22Rv1 (cell line): Measurements from ENCODE around the gene SLC39A11.

Experiments
- H3K27ac ChIP-seq: fragments of 450-650 bp; 2 replicates; pipeline ENCODE4 v1.5.1; 2017
- CTCF ChIP-seq: fragments of 450-650 bp; IDR thresholded peaks from 2 replicates; pipeline ENCODE4 v1.5.1; 2017; ENCODE audit warnings: mild to moderate bottlenecking
- ZFX ChIP-seq: fragments of 450-650 bp; IDR thresholded peaks from 2 replicates; pipeline ENCODE4 v1.6.1; 2017; ENCODE audit warnings: antibody characterized with exemption, borderline replicate concordance

The SLC39A11 gene

DNA sequence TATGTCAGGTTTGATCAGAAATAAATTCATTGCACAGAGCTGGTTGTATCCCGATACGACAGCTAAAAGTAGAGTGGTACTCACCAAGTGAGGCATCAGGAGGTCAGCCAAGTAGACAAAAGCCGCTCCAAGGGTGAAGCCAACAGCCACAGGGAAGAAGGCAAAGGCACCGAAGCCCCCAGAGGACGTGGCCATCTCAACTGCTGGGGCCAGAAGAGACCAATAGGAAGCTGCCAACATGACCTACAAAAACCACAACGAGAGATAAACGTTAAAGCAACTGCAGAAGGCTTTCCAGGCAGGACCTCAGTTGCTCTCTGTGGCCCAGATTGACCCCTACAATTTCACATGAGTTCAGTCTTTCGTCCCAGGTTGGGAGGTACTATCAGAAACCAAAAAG is 61.0 kb downstream of the SLC39A11 start:
- no peak overlapping the region for H3K27ac ChIP-seq
- TF ChIP-seq CTCF (no peak), ZFX (no peak)

DNA sequence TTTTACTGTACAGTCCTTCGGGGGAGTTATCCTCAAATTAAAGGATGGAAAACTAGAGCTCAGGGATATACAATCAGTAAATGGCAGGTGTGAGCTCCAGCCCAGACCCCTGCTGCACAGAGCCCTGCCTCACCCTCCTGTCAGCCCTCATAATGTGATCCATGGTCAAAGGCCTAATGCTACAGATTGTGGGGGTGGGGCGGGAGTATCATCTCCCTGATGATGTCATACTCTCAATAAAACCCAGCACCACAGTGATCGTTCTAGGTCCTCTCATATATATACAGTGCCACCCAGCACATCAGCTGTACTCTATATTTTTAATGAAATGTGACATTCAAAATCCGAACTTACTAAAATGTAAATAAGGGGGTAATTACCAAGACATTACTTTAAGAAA is 61.5 kb downstream of the SLC39A11 start:
- H3K27ac ChIP-seq = no peak overlapping the region

GRCh38 chr17:73030501-73030921 is 62.0 kb downstream of the SLC39A11 start:
- no peak overlapping the region for H3K27ac ChIP-seq
- TF ChIP-seq CTCF (no peak), ZFX (no peak)

More for the DNA sequence above, 61.5 kb downstream of the SLC39A11 start:
- TF ChIP-seq ZFX (no peak), CTCF (no peak)

DNA sequence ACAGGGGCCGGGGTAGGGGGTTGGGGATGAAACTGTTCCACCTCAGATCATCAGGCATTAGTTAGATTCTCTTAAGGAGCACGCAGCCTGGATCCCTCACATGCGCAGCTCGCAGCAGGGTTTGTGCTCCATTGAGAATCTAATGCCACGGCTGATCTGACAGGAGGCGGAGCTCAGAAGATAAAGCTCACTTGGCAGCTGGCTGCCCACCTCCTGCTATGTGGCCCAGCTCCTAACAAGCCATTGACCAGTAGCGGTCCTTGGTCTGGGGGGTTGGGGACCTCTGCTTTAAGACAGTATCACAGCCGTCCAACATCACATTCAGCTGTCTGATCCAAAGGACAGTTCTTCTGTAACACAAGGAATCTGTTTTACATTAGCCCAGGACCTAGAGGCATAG is 62.5 kb downstream of the SLC39A11 start:
- TF ChIP-seq ZFX = no peak
- TF ChIP-seq CTCF = no peak
- no peak overlapping the region for H3K27ac ChIP-seq

- no peak overlapping the region for H3K27ac ChIP-seq
These were observed 63.5 kb downstream of the SLC39A11 start for GRCh38 chr17:73029021-73029420.

GRCh38 chr17:73028299-73028755 is 64.2 kb downstream of the SLC39A11 start:
- TF ChIP-seq CTCF = no peak
- TF ChIP-seq ZFX = no peak
- H3K27ac ChIP-seq = no peak overlapping the region

More at GRCh38 chr17:73029021-73029420, 63.5 kb downstream of the SLC39A11 start:
- no peak for TF ChIP-seq ZFX
- TF ChIP-seq CTCF = no peak

DNA sequence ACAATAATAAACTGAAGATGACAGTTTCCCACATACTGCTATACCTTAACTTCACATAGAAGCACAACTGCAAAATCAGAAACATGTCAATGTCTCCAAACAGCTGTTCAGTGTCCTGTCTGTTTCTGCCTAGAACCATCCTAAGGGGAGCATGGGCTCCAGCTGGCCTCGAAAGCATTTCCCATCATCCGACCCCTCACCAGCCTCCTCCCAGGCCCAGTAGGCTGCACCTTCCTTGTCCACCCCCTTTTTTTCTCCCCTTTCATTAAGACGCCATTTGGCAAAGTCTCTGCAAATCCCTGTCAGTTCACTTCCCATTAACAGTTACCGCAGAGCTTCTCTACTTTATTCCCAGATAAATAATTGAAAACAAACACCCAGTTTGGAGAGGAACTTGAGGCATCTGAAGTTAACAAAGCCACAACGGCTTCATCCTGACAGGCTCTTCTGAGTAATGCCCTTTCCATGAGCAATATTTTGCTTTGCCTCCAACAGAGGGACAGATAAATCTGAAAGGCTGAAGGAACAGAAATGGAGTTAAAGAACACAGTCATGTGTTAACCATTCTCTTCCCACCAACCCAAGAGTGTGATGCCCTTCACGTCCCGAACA is 65.3 kb downstream of the SLC39A11 start:
- no peak overlapping the region for H3K27ac ChIP-seq
- no peak for TF ChIP-seq CTCF
- no peak for TF ChIP-seq ZFX
